Smooth muscle cell of the brain vasculature (primary cell): ENCODE results near the gene PTPRH.
"Not testable (repeated sequence)": the region's sequence is repeated elsewhere in the genome, so short reads cannot be mapped to it uniquely, and the experiment has no call there.

Experiments
- DNase-seq: peaks from one replicate; pipeline ENCODE4 v3.0.0-alpha.2; 2012; ENCODE audit warnings: low read depth, low spot score

Gene PTPRH

DNA sequence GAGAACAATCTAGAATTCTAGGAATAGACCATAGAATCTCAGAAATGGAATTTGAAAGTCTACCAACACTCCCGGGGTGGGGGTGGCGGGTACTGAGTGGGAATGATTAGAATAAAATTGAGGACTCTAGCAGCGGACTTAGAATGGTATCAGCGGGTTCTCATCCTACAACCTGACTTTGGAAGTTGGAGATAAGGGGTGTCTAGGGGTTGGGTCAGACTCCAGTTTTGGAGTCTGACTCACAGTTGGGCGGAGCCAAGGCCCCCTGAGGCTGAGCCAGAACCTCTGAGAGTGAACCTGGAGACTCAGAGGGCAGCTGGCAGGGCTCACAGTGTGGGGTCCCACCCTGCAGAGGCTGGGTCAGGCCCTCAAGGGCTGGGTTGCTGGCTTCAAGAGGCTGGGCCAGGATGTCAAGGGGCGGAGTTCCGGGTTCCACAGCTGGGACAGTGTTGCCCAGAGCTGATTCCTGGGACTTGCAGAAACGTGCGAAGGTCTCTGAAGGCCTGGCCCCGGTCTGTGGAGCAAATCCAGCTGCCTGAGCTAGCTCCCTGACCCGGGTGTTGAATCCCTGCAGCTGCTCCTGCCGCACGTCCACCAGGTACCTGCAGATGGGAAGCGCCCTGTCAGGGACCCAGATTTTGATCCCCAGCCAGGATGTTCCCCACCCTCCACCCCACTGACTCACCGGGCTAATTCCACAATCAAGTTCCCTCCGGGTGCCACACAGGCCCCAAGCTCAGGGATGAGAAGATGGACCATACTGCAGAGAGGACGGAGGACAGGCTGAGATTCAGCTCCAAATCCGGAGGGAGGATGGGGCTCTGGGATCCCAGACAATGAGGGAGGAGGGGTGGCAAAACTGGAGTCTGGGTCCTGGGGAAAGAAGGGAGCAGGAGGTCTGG lies 50.2 kb downstream of the PTPRH start:
- no peak for DNase-seq

DNA sequence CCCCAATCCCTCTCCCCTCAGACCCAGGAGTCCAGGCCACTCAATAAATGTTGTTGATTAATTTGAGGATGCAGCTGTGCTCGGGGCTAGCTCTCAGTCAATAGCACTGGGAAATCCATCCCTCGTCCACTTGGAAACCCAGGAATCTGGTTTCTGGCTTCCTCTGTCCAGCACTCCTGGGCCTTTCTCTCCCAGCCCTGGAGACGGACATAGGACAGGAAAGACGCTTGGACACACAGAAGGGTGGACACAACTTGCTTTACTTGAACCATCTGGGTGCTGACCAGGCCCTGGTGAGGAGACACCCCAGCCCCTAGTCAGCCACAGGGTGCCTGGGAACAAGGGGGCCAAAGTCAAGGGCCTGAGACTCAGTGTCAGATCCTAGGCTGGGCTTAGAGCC lies 50.9 kb downstream of the PTPRH start:
- DNase-seq: no peak

DNA sequence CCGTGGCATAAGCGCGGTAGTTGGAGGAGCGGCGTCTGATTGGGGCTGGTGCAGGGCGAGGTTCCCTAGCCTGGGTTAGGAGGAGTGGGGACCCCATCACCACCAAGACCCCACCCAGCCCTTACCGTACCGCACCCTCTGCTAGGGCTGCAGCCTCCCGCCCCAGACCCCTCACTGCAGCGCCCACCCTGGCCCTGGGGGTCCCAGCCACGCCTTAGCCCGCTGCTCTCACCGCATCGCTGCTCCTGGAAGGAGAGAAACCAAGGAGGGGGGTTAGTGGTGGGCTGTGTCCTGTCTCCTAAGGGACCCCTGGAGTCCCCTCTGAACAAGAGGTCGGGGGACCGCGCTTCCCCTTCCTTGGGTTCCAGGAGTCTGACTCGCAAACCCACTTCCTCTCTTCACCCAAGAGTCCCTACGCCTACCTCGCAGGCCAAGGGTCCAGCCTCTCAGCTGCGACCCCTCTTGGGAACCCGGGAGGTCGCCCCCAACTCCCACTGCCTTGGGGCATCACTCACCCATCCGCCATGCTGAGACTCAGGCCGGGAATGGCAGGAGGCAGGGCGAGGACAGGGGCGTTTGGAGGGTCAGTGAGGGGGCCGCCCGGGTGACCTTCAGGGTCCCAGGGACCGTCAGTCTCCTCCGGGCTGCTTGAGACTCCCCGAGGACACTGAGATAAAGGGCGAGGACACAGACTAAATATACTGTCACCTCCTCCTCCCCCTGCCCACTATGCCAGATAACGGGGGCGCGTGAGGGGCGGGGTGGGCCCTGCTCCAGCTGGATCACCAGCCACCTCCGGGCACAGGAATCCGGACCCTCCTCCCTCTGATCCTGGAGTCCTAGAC lies 52.0 kb downstream of the PTPRH start, which contains the start of gene TNNI3:
Gene TNNI3, minus strand, starts transcription at position 669 of the 845 bp plus-strand sequence. Its CDS starts 143 bp downstream, at position 526.
- DNase-seq: no peak

DNA sequence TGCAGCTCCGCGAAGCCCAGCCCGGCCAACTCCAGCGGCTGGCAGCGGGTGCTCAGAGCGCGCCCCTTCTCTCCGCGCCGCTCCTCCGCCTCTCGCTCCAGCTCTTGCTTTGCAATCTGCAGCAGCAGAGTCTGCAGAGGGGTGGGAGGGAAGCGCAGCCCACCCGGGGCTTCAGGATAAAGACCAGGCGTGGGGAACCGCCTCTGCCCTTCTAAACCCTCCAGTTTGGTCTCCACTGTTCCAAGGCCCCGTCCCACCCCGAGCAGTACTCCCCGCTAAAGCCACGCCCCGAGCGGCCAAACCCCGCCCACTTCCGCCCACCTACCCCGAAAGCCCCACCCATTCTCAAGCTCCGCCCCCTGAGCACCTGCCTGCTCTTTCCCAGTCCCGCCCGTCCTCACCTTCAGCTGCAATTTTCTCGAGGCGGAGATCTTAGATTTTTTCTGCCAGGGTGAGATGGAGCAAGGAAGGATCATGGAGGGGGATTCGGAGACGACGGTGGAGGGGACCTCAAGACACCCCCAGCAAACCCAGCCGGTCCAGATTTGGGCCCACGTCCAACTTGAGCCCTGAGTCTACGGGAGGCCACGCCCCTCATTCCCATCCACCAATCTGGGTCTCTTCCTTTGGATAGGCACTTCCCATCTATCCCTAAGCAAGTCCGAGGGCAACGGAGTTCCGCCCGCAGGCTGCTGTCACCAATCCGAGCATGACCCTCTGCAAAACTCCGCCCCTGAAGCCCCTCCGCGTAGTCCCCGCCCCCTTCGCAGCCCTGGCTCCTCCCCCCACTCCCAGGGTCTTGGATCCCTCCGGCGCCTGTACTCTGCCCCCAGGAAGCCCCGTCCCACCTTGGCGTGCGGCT lies 52.9 kb downstream of the PTPRH start:
- DNase-seq: no peak

DNA sequence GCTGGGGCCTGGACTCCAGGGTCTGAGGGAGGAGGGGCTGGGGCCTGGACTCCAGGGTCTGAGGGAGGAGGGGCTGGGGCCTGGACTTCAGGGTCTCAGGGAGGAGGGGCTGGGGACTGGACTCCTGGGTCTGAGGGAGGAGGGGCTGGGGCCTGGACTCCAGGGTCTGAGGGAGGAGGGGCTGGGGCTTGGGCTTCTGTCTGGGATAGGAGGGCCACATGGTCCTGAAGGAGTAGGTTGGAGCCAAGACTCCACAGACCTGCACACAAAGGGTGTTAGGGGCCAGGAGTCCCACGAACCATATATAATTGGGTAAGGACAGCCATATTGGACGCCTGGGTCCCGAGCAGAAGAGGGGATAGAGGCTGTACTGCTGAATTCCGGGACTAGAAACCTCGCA lies 53.5 kb downstream of the PTPRH start:
- not testable (repeated sequence) for DNase-seq

DNA sequence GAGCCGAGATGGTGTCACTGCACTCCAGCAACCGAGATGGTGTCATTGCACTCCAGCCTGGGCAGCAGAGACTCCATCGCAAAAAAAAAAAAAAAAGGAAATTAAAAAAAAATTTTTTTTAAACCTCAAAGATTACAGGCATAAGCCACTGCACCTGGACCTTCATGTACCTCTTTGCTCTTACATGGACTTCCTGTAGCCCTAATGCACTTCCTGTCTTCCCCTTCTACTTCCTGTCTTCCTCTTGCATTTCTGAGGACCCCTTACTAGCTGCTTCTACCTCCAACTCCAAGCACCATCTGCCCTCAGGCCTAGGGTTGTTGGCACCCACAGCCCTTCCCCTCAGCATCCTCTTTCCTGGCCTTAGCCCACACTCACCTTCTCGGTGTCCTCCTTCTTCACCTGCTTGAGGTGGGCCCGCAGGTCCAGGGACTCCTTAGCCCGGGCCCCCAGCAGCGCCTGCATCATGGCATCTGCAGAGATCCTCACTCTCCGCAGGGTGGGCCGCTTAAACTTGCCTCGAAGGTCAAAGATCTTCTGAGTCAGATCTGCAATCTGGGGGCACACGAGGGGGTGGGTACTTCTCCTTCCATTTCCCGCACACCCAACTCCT lies 55.5 kb downstream of the PTPRH start:
- no peak for DNase-seq

DNA sequence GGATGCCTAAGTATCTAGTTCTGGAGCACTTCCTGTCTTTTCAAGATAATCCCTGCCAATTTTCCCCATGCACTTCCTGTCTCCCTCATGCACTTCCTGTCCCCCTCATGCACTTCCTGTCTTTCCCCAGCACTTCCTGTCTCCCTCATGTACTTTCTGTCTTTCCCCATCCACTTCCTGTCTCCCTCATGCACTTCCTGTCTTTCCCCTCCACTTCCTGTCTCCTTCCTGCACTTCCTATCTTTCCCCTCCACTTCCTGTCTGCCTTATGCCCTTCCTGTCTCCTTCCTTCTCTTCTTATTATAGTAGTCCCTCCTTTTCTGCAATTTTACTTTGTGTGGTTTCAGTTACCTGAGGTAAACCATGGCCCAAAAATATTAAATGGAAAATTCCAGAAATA lies 57.3 kb downstream of the PTPRH start:
- DNase-seq: no peak

DNA sequence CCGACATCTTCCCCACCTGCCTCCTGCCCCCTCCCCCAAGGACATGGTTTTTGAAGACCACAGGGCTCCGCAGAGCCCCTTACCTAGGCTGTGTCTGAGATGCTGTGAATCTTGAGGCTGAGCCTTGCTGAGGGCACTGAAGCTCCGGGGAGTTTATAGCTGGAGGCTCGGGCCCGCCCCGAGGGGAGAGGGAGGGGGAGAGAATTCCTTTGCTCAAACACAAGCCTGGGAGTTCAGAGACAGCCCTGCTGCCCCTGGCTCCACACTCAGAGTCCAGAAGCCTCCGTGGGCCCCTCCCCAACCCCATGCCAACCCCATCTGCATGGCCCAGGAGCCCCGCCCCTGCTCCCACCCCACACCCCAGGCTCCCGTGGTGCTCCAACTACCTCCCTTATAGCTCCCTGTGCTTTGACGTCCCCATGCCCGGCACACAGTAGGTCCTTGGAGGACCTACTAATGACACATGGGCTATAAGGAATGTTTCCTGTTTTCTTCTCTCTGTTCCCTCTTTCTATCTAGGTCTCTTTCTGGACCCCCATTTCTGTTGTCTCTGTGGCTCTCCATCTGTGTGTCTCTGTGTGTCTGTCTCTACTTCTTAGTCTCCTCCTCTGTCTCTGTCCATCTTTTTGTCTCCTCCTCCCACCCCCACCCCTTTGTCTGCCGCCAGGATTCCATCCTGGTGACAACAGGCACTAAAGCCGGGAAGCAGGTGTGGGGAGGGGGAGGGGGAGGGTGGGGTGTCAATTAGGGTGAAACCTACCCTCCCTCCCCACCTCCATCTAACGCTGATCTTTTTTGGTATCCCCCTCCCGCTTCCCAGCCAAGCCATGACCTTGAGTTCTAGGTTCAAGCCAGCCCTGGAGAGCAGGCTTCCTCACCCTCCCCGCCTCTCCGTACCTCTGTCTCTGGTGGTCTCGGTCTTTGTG lies 60.0 kb downstream of the PTPRH start, which contains the start of gene TNNT1:
Gene TNNT1, minus strand, starts transcription at position 129 of the 926 bp plus-strand sequence. CDS start 2,049 bp downstream, outside the sequence.
- no peak for DNase-seq

DNA sequence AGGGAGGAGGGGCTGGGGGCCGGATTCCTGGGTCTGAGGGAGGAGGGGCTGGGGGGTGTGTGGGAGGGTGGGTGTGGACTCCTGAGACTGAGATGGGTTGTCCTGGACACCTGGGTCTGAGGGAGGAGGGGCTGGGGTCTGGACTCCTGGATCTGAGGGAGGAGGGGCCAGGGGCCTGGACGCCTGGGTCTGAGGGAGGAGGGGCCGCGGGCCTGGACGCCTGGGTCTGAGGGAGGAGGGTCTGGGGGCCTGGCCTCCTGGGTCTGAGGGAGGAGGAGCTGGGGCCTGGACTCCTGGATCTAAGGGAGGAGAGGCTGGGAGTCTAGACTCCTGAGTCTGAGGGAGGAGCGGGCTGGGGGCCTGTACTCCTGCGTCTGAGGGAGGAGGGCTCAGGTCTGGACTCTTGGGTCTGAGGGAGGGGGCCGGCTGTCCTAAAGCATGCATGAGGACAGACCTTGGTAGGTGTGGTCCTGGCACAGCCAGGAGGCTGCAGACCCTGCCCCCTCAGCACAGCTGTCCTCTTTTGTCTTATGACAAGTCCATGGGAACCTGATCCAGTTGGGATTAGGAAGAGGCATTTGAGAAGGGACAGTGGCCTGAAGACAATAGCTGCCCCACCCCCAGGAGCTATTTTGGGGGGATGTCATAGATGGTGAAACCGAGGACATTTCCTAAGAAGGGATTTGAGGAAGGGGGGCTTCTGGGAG lies 61.6 kb downstream of the PTPRH start:
- DNase-seq: no peak

DNA sequence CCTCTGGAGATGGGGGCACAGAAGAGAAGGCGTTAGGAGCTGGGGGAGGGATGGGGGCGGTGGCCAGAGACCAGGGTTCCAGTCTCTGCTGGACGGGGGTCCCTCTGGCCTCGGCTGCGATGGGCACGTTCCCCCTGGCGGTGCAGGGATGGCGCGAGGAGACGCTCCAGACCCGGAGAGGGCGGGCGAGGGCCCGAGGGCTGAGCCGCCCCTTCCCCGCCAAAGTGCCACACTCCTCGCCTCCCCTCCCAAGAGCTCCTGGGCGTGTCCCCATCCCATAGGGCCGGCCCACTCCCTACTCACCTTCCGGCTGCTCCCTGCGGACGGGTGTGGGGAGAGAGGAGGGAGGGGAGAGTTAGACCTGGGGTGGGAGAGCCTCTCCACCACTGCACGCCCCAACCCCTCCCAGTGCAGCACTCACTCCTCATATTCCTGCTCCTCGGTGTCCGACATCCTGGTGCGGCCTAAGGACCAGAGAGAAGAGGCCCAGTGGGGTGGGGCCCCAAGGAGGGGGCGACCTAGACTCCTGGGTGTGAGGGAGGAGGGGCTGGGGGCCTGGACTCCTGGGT lies 62.5 kb downstream of the PTPRH start:
- no peak for DNase-seq

DNA sequence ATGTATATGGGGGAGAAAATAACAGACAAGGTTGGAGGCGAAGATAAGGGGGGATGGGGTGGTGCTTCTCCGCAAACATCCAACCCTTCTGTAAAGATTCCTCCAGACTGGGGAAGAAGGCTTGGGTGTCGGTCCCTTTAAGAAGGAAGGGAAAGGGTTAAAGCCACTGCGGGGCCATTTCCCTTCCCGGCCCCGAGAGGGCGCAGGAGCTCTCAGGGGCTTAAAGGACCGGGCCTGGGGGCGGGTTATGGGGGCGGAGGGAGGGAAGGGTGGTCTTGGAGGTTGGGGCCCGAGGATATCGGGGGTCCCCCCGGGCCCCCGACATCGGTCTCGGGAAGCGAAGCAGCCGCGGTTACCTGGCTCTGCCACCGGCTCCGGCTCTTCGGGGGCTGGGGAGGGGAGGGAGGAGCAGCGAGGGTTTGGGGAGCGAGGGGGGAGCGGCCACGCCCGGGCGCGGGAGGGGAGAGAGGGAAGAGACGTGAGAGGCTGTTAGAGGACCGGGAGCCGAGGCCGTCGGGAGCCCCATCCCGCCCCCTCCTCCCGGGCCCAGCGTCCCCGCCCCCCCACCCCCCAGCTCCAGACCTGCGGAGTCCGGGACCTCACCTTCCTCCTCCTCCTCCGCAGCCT lies 63.1 kb downstream of the PTPRH start:
- no peak for DNase-seq

DNA sequence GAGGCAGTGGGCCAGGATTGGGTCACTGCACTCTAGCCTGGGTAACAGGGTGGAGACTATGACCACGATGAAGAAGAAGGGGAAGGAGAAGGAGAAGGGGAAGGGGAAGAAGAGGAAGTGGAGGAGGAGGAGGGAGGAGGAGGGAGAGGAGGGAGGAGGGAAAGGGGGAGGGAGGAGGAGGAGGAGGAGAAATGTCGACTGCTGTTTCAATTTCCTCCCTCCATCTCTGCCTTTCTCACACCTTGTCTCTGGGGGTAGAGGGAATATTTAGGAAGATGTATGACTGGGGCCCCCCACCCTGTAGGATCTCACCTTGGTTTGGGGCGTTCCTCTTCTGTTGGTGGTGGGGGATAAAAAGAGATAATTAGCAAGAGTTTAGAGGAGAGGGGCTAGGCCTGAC lies 64.1 kb downstream of the PTPRH start:
- DNase-seq: no peak

DNA sequence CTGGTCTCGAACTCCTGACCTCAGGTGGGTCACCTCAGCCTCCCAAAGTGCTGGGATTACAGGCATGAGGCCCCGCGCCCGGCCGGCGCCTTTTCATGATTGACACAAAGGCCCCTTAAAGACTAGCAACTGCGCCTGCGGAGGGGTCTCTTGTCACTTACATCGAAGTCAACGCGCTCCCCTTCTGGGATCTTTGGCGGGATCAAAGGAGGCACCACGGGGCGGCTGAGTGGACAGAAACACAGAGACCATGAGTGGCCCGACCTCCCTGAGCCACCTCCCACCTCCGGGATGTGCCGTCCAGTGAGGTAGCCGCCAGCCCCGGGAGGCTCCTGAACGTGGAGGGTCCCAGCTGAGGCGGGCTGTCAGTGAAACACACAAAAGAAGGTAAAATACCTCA lies 67.6 kb downstream of the PTPRH start:
- DNase-seq: no peak

DNA sequence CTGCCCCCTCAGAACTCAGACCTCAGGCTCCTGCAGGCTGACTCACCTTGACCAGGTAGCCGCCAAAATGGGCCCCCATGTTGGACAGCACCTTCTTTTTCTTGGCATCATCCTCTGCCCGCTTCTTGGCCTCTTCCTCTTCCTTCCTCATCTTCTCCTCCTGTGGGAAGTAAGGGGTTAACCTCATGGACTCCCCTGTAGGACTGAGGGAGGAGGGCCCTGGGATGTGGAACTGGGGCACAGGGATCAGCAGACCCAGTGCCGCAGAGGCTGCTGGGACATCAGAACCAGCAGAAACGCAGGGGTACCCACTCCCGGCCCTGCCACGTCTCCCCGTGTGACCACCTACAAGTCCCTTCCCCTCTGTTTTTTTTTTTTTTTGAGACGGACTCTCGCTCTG lies 71.4 kb downstream of the PTPRH start:
- no peak for DNase-seq

DNA sequence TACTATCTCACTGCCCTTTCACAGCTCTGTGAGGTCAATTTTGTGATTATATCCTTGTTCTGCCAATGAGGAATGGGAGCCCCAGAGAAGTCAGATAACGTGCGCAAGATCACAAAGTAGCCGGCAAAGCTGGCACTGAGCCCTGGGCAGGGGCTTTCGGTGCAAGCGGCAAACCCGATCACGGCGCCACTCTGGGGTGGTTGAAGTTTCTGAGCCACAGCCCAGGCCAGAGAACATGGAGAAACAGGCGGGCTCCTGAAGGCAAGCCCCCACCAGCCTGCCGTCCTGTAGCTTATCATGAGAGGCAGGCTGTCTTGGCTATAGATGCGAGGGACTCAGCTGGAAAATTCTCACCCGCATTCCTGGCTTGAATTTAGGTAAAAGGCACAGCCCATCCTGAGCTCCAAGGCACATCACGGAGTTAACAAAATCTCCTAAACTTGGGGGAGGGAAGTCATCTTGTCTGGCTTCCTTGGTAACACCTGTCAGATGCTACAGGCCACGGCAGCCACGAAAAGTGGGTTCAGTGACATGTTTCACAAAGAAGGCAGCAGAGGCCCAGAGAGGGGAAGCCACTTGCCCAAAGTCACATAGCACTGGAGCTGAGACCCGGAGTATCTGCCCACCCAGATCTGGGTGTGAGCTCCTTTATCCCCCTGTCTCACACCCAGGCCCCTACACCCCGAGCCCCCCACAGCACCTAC lies 72.8 kb downstream of the PTPRH start:
- DNase-seq: no peak

DNA sequence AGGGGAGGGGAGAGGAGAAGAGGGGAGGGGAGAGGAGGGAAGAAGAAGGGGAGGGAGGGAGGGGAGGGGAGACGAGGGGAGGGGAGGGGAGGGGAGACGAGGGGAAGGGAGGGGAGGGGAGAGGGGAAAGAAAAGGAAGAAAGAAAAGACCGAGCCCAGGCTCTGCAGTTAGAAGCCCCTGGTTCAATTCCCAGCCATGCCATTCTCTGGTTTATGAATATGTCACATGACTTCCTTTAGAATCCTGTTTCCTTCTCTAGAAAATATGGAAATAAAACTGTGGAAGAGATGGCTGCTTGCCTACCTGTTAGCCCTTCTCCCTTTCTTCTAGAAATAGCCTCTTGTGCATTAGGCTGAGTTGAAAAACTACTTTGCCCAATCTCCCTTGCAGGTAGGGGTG lies 74.6 kb downstream of the PTPRH start:
- no peak for DNase-seq

DNA sequence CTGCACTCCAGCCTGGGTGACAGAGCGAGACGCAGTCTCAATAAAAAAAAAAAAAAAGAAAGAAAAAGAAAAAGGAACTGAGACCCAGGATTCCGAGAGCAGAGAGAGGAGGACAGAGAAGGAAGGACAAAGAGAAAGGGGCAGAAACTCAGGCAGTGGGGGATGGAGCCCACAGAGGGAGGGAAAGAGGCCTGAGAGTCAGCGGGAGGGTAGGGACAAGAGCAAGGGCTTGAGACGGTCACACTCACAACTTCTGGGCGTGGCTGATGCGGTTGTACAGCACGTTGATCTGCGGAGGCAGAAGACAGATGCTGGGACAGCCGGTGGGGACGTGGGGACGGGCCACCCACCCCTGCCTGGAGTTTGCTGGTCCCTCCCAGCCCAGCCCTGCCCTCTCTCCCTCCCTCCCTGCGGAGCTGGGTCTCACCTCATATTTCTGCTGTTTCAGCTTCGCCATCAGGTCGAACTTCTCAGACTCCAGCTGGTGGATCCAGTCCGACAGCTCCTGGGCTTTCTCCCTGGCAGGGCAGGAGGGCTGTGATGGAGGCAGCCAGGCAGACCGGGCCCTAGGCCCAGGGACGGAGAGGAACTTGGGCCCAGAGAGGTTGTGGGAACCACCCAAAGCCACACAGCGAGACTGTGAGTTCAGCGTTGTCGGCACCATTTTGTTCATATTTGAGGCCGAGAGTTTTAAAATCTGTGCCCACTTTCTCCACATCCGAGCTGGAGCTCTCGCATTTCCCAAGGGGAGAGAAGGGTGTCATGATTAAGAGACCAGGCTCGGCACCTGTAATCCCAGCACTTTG lies 75.5 kb downstream of the PTPRH start:
- no peak for DNase-seq
